Osteocyte (in vitro differentiated cells): ENCODE results near the gene ATN1. TPM values are rescaled to one million over a fixed set of nuclear protein-coding genes. Genes with fewer than 3 reads are reported as not detected.
A peak's percentile ranks its signal among the peaks of the same experiment; 100 is the strongest.

Experiments
- DNase-seq: peaks from one replicate; pipeline ENCODE4 v3.0.0; 2021; ENCODE audit warnings: mixed read lengths; ENCODE audit not compliant: unreplicated experiment; ENCODE audit errors: extremely low spot score
- H3K27ac Mint-ChIP-seq: one replicate; pipeline ENCODE4 v1.8.0; 2021; ENCODE audit warnings: mild to moderate bottlenecking, mixed read lengths; ENCODE audit not compliant: unreplicated experiment
- H3K27me3 Mint-ChIP-seq: one replicate; pipeline ENCODE4 v1.8.0; 2021; ENCODE audit warnings: mixed read lengths; ENCODE audit not compliant: unreplicated experiment
- H3K36me3 Mint-ChIP-seq: one replicate; pipeline ENCODE4 v1.8.0; 2021; ENCODE audit warnings: mixed read lengths; ENCODE audit not compliant: unreplicated experiment
- H3K4me1 Mint-ChIP-seq: one replicate; pipeline ENCODE4 v1.8.0; 2021; ENCODE audit warnings: mixed read lengths; ENCODE audit not compliant: unreplicated experiment
- H3K4me3 Mint-ChIP-seq: one replicate; pipeline ENCODE4 v1.8.0; 2021; ENCODE audit warnings: mild to moderate bottlenecking, moderate library complexity, mixed read lengths; ENCODE audit not compliant: unreplicated experiment
- H3K9me3 Mint-ChIP-seq: one replicate; pipeline ENCODE4 v1.8.0; 2021; ENCODE audit warnings: mixed read lengths; ENCODE audit not compliant: unreplicated experiment
- total RNA-seq: library from RNA; stranded (reverse); gene quantifications from 2 replicates; pipeline ENCODE4 v1.2.1, GENCODE V29; 2021
- TF ChIP-seq, protein P1 (sequence below): fragments of 200-600 bp; sonication (generic); IDR thresholded peaks from 2 replicates; pipeline ENCODE4 v1.5.0; 2021; ENCODE audit warnings: antibody characterized with exemption, mild to moderate bottlenecking, moderate library complexity

ATN1 gene
- total RNA-seq, 1 donor from 2014 or later: 123 TPM

DNA sequence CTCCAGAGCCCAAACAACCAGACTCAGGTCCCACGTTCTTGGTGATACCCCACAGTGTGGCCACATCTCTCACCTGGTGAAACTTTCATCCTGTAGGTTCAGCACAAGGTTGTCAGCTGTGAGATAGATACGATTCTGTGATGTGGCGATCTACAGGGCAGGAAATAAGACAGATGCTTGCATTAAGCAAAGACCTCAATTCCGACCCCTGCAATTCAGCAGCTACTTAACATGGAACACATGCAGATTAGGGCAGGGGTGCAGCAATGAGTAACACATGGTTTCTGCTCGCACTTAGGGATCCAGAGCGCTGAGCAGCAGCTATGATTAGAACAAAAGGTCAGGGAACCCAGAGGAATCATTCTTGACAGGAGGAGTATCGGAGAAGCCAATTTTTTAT is 38.6 kb downstream of the ATN1 start:
- no peak for DNase-seq
- Mint-ChIP-seq H3K4me3 (no peak overlapping the region), H3K9me3 (no peaks in the 10 kb centered on the region), H3K4me1 (peaks cover 32% of the 10 kb centered on the region), H3K36me3 (peaks cover 21% of the 10 kb centered on the region), H3K27ac (no peak overlapping the region), H3K27me3 (no peaks in the 10 kb centered on the region)
- TF ChIP-seq, protein P1, sequence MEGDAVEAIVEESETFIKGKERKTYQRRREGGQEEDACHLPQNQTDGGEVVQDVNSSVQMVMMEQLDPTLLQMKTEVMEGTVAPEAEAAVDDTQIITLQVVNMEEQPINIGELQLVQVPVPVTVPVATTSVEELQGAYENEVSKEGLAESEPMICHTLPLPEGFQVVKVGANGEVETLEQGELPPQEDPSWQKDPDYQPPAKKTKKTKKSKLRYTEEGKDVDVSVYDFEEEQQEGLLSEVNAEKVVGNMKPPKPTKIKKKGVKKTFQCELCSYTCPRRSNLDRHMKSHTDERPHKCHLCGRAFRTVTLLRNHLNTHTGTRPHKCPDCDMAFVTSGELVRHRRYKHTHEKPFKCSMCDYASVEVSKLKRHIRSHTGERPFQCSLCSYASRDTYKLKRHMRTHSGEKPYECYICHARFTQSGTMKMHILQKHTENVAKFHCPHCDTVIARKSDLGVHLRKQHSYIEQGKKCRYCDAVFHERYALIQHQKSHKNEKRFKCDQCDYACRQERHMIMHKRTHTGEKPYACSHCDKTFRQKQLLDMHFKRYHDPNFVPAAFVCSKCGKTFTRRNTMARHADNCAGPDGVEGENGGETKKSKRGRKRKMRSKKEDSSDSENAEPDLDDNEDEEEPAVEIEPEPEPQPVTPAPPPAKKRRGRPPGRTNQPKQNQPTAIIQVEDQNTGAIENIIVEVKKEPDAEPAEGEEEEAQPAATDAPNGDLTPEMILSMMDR: no peak

DNA sequence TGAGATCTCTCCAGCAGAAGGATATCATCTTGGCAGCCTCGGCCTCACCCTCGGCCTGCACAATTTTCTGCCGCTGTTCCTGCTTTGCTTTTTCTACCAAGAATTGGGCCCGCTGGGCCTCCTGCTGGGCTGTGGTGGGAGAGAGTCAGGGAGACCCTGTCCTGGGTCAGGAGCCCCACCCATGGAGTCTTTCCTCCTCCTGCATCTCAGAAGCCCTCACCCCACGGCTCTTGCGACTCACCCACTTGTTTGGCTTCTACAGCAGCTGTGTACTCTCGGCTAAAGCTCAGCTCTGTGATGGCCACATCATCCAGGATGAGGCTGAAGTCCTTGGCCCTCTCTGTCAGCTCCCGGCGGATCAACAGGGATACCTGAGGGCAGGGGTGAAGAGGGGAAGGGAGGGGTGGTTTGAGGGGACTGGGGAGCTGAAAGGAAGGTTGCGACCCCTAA is 39.9 kb downstream of the ATN1 start:
- TF ChIP-seq, protein P1: no peak
- H3K27me3 Mint-ChIP-seq: no peaks in the 10 kb centered on the region
- H3K36me3 Mint-ChIP-seq: peaks cover 21% of the 10 kb centered on the region
- peaks cover 35% of the 10 kb centered on the region for H3K4me1 Mint-ChIP-seq
- no peak overlapping the region for H3K4me3 Mint-ChIP-seq
- H3K27ac Mint-ChIP-seq: no peak overlapping the region
- no peaks in the 10 kb centered on the region for H3K9me3 Mint-ChIP-seq
- no peak for DNase-seq

GRCh38 chr12:6968426-6968825 is 40.7 kb downstream of the ATN1 start:
- Mint-ChIP-seq H3K27ac (peak overlapping the region; percentile 100), H3K9me3 (no peaks in the 10 kb centered on the region), H3K4me1 (peaks cover 36% of the 10 kb centered on the region), H3K27me3 (no peaks in the 10 kb centered on the region), H3K36me3 (peaks cover 21% of the 10 kb centered on the region), H3K4me3 (peak overlapping the region; percentile 100)
- TF ChIP-seq, protein P1: no peak
- no peak for DNase-seq

DNA sequence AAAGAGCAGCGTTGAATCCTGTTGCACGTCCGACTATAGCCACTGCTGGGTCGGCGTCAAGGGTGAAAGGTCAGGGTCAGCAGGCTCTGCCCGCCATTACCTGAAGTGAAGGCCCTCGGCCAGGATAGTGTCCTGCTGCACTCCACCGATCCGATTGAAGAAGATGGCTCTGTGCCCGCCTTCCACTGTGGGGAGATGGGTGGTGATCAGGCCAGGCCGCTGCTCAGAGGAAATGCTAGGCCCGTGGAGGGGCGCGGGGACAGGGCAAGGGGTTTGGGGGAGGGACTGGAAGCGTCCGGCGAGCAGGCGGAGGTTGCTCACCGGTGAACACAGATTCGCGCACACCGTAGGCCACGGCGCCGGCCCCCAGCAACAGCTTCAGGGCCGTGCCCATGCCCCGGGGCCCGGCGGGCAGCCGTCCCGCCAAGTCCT is 42.4 kb downstream of the ATN1 start:
- peaks cover 36% of the 10 kb centered on the region for H3K4me1 Mint-ChIP-seq
- no peak for DNase-seq
- H3K36me3 Mint-ChIP-seq: peaks cover 22% of the 10 kb centered on the region
- no peaks in the 10 kb centered on the region for H3K27me3 Mint-ChIP-seq
- H3K4me3 Mint-ChIP-seq: peak overlapping the region; percentile 100
- no peaks in the 10 kb centered on the region for H3K9me3 Mint-ChIP-seq
- TF ChIP-seq, protein P1: no peak
- H3K27ac Mint-ChIP-seq: peak overlapping the region; percentile 100

- Mint-ChIP-seq H3K4me3 (no peak overlapping the region), H3K9me3 (no peaks in the 10 kb centered on the region), H3K36me3 (peaks cover 28% of the 10 kb centered on the region), H3K4me1 (peaks cover 26% of the 10 kb centered on the region), H3K27ac (no peak overlapping the region), H3K27me3 (no peaks in the 10 kb centered on the region)
- TF ChIP-seq, protein P1: no peak
- no peak for DNase-seq
These were observed 46.4 kb downstream of the ATN1 start for GRCh38 chr12:6974180-6974579.
